HepG2 (cell line): ENCODE data around the gene PRKACA. TPM values are rescaled to one million over a fixed set of nuclear protein-coding genes. Genes with fewer than 3 reads are reported as not detected.
A peak's percentile ranks its signal among the peaks of the same experiment; 100 is the strongest.

Experiments used
- ATAC-seq: fragments of 200-7000 bp; cut with Tn5 transposase; 3 replicates; pipeline ENCODE4 v1.9.1; 2020; ENCODE audit warnings: mild to moderate bottlenecking, moderate library complexity
- BruUV-seq: library from RNA; stranded (reverse); fragments of 400-500 nt; replicated peaks from 2 replicates; lab custom pipeline; 2021; lab: Mats Ljungman, UMichigan
- CTCF ChIA-PET: fragments of 300-600 bp; formaldehyde crosslinking; extraction: SDS; loops from one replicate; lab custom pipeline; 2021; ENCODE audit warnings: low total read pairs, inconsistent platforms, low intra/inter-chr PET ratio; lab: Yijun Ruan, JAX
- POLR2A ChIA-PET: fragments of 350-600 bp; sonication (Branson Sonifier 250); formaldehyde crosslinking; loops from one replicate; lab custom pipeline; 2020; ENCODE audit warnings: antibody characterized with exemption, inconsistent platforms; lab: Yijun Ruan, JAX
- DNase-seq: peaks from one replicate; pipeline ENCODE4 v3.0.0-alpha.2; 2015; ENCODE audit warnings: low spot score
- FAIRE-seq: peaks from 3 replicates; lab custom pipeline; 2011; peaks lifted over from hg19 to GRCh38; lab: Jason Lieb, UNC
- H2AFZ ChIP-seq: one replicate; pipeline ENCODE4 v1.6.1; 2011; ENCODE audit warnings: low read length, inconsistent platforms
- H3K27ac ChIP-seq: fragments of 300-600 bp; 3 replicates; pipeline ENCODE4 v1.8.0; 2011; ENCODE audit warnings: mixed run types, mild to moderate bottlenecking, mixed read lengths, low read length, inconsistent platforms; ENCODE audit not compliant: insufficient read depth; ENCODE audit errors: extremely low read length
- H3K27me3 ChIP-seq, 2 experiments: fragments of 200-600 bp in 1 of 2; 2 replicates in 1 of 2; 3 replicates in 1 of 2; pipeline versions ENCODE4 v1.6.0 to v1.8.0; 2011; ENCODE audit warnings: low read length in 2 of 2, mild to moderate bottlenecking in 2 of 2, moderate library complexity in 2 of 2, inconsistent platforms in 1 of 2; ENCODE audit not compliant: insufficient read depth in 2 of 2, control insufficient read depth in 1 of 2
- H3K36me3 ChIP-seq, 2 experiments: fragments of 200-600 bp in 1 of 2; replicated peaks in 1 of 2; 2 replicates in 1 of 2; 3 replicates in 1 of 2; pipeline versions ENCODE4 v1.5.1 to v1.8.0; 2011; ENCODE audit warnings: low read length in 2 of 2, inconsistent platforms in 1 of 2; ENCODE audit not compliant: insufficient read depth in 2 of 2, control insufficient read depth in 1 of 2
- H3K4me1 ChIP-seq: 2 replicates; pipeline ENCODE4 v1.5.1; 2012; ENCODE audit warnings: low read length, inconsistent platforms; ENCODE audit not compliant: insufficient read depth
- H3K4me2 ChIP-seq: 2 replicates; pipeline ENCODE4 v1.6.0; 2011; ENCODE audit warnings: low read depth, low read length, inconsistent platforms
- H3K4me3 ChIP-seq, 3 experiments: fragments of 200-600 bp in 1 of 3; sonication (generic), shearing (Covaris generic) in 1 of 3; replicated peaks in 1 of 3; 2 replicates each; pipeline ENCODE4 v1.5.1; 2011 to 2016; ENCODE audit warnings: low read length in 3 of 3, inconsistent platforms in 2 of 3, low read depth in 2 of 3, mild to moderate bottlenecking in 2 of 3, control low read depth in 1 of 3, mixed read lengths in 1 of 3; ENCODE audit not compliant: insufficient read depth in 1 of 3
- H3K79me2 ChIP-seq: one replicate; pipeline ENCODE4 v1.6.1; 2011; ENCODE audit warnings: low read length, inconsistent platforms; ENCODE audit not compliant: insufficient read depth
- H3K9ac ChIP-seq: 2 replicates; pipeline ENCODE4 v1.6.0; 2011; ENCODE audit warnings: mild to moderate bottlenecking, low read depth, low read length, inconsistent platforms; ENCODE audit not compliant: insufficient read depth
- H3K9me3 ChIP-seq: 2 replicates; pipeline ENCODE4 v1.5.1; 2012; ENCODE audit warnings: mild to moderate bottlenecking, low read length
- H4K20me1 ChIP-seq: 2 replicates; pipeline ENCODE4 v1.6.0; 2011; ENCODE audit warnings: inconsistent platforms, mild to moderate bottlenecking, low read length, moderate library complexity; ENCODE audit not compliant: insufficient read depth
- BCL6 ChIP-seq: IDR thresholded peaks from 2 replicates; pipeline ENCODE4 v1.6.1; 2016; ENCODE audit warnings: missing genetic modification reagents, missing compliant biosample characterization
- BHLHE40 ChIP-seq: IDR thresholded peaks from 2 replicates; pipeline ENCODE4 v1.6.1; 2011; ENCODE audit warnings: low read length, improper control_type of control experiment
- CTCF ChIP-seq: sonication (generic); formaldehyde crosslinking; IDR thresholded peaks from 2 replicates; pipeline ENCODE4 v1.5.0; 2020; ENCODE audit warnings: mild to moderate bottlenecking, missing genetic modification reagents, moderate library complexity
- GTF3A ChIP-seq: sonication (generic); formaldehyde crosslinking; conservative IDR thresholded peaks from 2 replicates; pipeline ENCODE4 v1.4.0; 2020; ENCODE audit warnings: mild to moderate bottlenecking, missing genetic modification reagents
- HES4 ChIP-seq: sonication (generic); formaldehyde crosslinking; IDR thresholded peaks from 2 replicates; pipeline ENCODE4 v1.9.0; 2021; ENCODE audit warnings: mild to moderate bottlenecking, missing genetic modification reagents, borderline replicate concordance
- RXRB ChIP-seq: IDR thresholded peaks from 2 replicates; pipeline ENCODE4 v1.6.1; 2016; ENCODE audit warnings: borderline replicate concordance, missing genetic modification reagents, missing compliant biosample characterization
- STAG1 ChIP-seq: sonication (generic); formaldehyde crosslinking; IDR thresholded peaks from 2 replicates; pipeline ENCODE4 v1.4.0; 2020; ENCODE audit warnings: missing genetic modification reagents
- UBTF ChIP-seq: sonication (generic); formaldehyde crosslinking; IDR thresholded peaks from 2 replicates; pipeline ENCODE4 v1.4.0; 2020; ENCODE audit warnings: mild to moderate bottlenecking, missing genetic modification reagents
- WIZ ChIP-seq: sonication (generic); formaldehyde crosslinking; IDR thresholded peaks from 2 replicates; pipeline ENCODE4 v1.5.1; 2020; ENCODE audit warnings: mild to moderate bottlenecking, missing genetic modification reagents
- ZBTB7B ChIP-seq: sonication (generic); formaldehyde crosslinking; IDR thresholded peaks from 2 replicates; pipeline ENCODE4 v1.4.0; 2020; ENCODE audit warnings: missing genetic modification reagents
- ZFP91 ChIP-seq: sonication (generic); formaldehyde crosslinking; IDR thresholded peaks from 2 replicates; pipeline ENCODE4 v1.9.0; 2022; ENCODE audit warnings: missing genetic modification reagents, mild to moderate bottlenecking, borderline replicate concordance
- ZFY ChIP-seq: sonication (generic); formaldehyde crosslinking; IDR thresholded peaks from 2 replicates; pipeline ENCODE4 v1.4.0; 2020; ENCODE audit warnings: missing genetic modification reagents
- ZNF253 ChIP-seq: sonication (generic); formaldehyde crosslinking; IDR thresholded peaks from 2 replicates; pipeline ENCODE4 v1.8.0; 2022; ENCODE audit warnings: mild to moderate bottlenecking, missing genetic modification reagents, borderline replicate concordance
- ZNF280B ChIP-seq: sonication (generic); formaldehyde crosslinking; IDR thresholded peaks from 2 replicates; pipeline ENCODE4 v1.5.0; 2020; ENCODE audit warnings: missing genetic modification reagents, mild to moderate bottlenecking, borderline replicate concordance
- ZNF382 ChIP-seq: sonication (generic); formaldehyde crosslinking; IDR thresholded peaks from 2 replicates; pipeline ENCODE4 v1.5.0; 2020; ENCODE audit warnings: missing genetic modification reagents, mild to moderate bottlenecking, borderline replicate concordance
- ZNF468 ChIP-seq: sonication (generic); formaldehyde crosslinking; IDR thresholded peaks from 2 replicates; pipeline ENCODE4 v1.8.0; 2022; ENCODE audit warnings: mild to moderate bottlenecking, moderate library complexity, missing genetic modification reagents
- ZSCAN30 ChIP-seq: sonication (generic); formaldehyde crosslinking; IDR thresholded peaks from 2 replicates; pipeline ENCODE4 v1.5.0; 2020; ENCODE audit warnings: mild to moderate bottlenecking, missing genetic modification reagents
- WGBS: methylation state at CpG from one replicate; pipeline ENCODE4 v1.1.6; 2017; ENCODE audit warnings: low lambda C conversion rate; 5-methylcytosine and 5-hydroxymethylcytosine counted together
- in situ Hi-C: cut with HindIII; loops from 2 replicates; pipeline ENCODE4 v1.10.0; 2017; ENCODE audit warnings: low pct_unique_long_range_greater_than_20kb; ENCODE audit not compliant: extremely low pct_ligation_motif_present
- intact Hi-C: fragments of 100-400 bp; cut with micrococcal nuclease; formaldehyde crosslinking; loops from one replicate; pipeline ENCODE4 v1.10.0; 2022; ENCODE audit not compliant: unreplicated experiment
- polyA plus RNA-seq, 8 experiments: library from polyadenylated mRNA; depleted of rRNA in 3 of 8; stranded (reverse) in 7 of 8; unstranded in 1 of 8; fragments of >200 nt; fragmentation: Illumina TruSeq in 4 of 8; extraction: Trizol in 4 of 8; gene quantifications; 2 replicates each; pipeline versions ENCODE4 v1.2.1 to v1.2.3, GENCODE V29; 2011 to 2016; ENCODE audit warnings: low read depth in 4 of 8, missing spikeins in 1 of 8, mixed read lengths in 1 of 8; ENCODE audit not compliant: insufficient read depth in 1 of 8
- total RNA-seq, 5 experiments: library from RNA; depleted of rRNA; stranded (reverse); fragments of >200 nt; fragmentation: Illumina TruSeq; extraction: Trizol; gene quantifications; 2 replicates each; pipeline ENCODE4 v1.2.3, GENCODE V29; 2016; ENCODE audit warnings: low read depth in 1 of 5

The PRKACA gene
- total and polyA plus RNA-seq, 2 of the 13 experiments (the other 11 are each of a cell fraction or from before 2014, with no cell fraction given), result 11.0 to 18.2 TPM

GRCh38 chr19:14114854-14115253 is 2.7 kb downstream of the PRKACA start:
- POLR2A ChIA-PET, result interaction anchor here (2.8 kb wide), 1 partner anchor 22 kb away, joined by 11 read pairs; the partner anchor contains the start of gene ASF1B
- no peak overlapping the region for H3K27ac ChIP-seq
- ATAC-seq (no peak), DNase-seq (no peak), FAIRE-seq (no peak)
- no peaks in the 10 kb centered on the region for H3K9me3 ChIP-seq
- intact Hi-C loops, result loop anchor here (5.0 kb wide), 1 partner anchor 33 kb away; no protein-coding TSS in a partner anchor
- in situ Hi-C loops, result no loop called here
- H3K4me1 ChIP-seq, result peaks cover 76% of the 10 kb centered on the region
- no TSS peak for BruUV-seq
- H3K27me3 ChIP-seq, result no peaks in the 10 kb centered on the region; a peak in 1 of 5 replicates
- no peak overlapping the region for H3K4me3 ChIP-seq
- H2AFZ ChIP-seq, result no peak overlapping the region
- no peak overlapping the region for H3K4me2 ChIP-seq
- WGBS, result 65% methylated on average over 8 of the region's 9 CpGs
- CTCF ChIA-PET, result interaction anchor here (0.7 to 1.6 kb wide), 5 partner anchors 16 to 235 kb away, joined by 3 to 7 read pairs (median 3); no protein-coding TSS in a partner anchor
- peaks cover 12% of the 10 kb centered on the region for H3K79me2 ChIP-seq
- H4K20me1 ChIP-seq, result no peaks in the 10 kb centered on the region
- no peaks in the 10 kb centered on the region for H3K36me3 ChIP-seq
- no peak overlapping the region for H3K9ac ChIP-seq
- peak; percentile 34; the same call in 1 of the 2 replicates for TF ChIP-seq ZFY (CRISPR knock-in tag)
- no peak for TF ChIP-seq BHLHE40
- peak; percentile 62 for TF ChIP-seq STAG1 (CRISPR knock-in tag)
- TF ChIP-seq ZNF253 (CRISPR knock-in tag), result no peak
- no peak for TF ChIP-seq ZSCAN30 (CRISPR knock-in tag)
- TF ChIP-seq WIZ, result no peak
- TF ChIP-seq HES4 (CRISPR knock-in tag), result no peak
- no peak for TF ChIP-seq GTF3A
- TF ChIP-seq BCL6 (CRISPR knock-in tag), result no peak
- no peak for TF ChIP-seq ZFP91 (CRISPR knock-in tag)
- TF ChIP-seq ZNF382 (CRISPR knock-in tag), result no peak
- no peak for TF ChIP-seq UBTF (CRISPR knock-in tag)
- no peak for TF ChIP-seq ZNF280B
- no peak for TF ChIP-seq ZNF468
- no peak for TF ChIP-seq RXRB (CRISPR knock-in tag)
- no peak for TF ChIP-seq ZBTB7B (CRISPR knock-in tag)
- TF ChIP-seq CTCF (CRISPR knock-in tag), result peak; percentile 74
